ENCODE measurements around the gene SLC35B2. TPM values are rescaled to one million over a fixed set of nuclear protein-coding genes. Genes with fewer than 3 reads are reported as not detected.
"Not testable (repeated sequence)": the region's sequence is repeated elsewhere in the genome, so short reads cannot be mapped to it uniquely, and the experiment has no call there.

Gene SLC35B2
- total and polyA plus RNA-seq, 4 donors = 18.9 to 27.0 (median 21.1) TPM

DNA sequence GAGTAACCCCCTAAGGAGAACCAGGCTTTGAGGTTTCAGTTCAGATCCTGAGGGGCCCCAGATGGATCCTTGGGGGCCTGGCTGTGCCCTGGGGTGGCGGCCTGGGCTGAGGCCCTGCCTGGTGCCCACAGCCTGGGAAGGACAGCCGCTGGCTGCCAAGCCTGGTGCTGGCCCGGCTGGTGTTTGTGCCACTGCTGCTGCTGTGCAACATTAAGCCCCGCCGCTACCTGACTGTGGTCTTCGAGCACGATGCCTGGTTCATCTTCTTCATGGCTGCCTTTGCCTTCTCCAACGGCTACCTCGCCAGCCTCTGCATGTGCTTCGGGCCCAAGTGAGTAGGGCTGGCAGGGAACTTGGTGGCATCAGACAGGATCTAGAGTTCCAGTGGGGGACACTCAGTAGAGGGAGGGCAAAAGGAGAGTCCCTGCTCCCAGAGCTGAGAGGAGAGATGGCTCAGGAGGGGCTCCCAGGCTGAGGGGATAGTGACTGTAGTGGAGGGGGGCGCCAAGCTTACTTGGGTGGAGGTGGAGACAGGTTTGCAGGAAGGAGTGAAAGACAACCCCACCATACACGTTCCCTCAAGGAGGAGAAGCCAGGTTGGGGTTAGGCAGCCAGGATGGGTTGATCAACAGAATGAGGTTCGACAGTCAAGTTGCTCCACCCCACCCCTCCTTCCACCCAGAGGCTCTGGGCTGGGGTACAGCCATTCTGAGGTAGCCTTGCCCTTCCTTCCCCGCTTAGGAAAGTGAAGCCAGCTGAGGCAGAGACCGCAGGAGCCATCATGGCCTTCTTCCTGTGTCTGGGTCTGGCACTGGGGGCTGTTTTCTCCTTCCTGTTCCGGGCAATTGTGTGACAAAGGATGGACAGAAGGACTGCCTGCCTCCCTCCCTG lies 24.4 kb downstream of the SLC35B2 start:
- DNase-seq (ENCODE audit: low spot score) = no peak
- TF ChIP-seq EGR1 (IDR thresholded peaks at IDR 0.05; ENCODE audit: low read depth in 2 of 2) = no peak
- Histone ChIP-seq H3K9ac (ENCODE audit: low read depth in 1 of 2, low read length in 2 of 2) (no peak overlapping the region), H3K4me1 (ENCODE audit: control insufficient read depth in 4 of 4, insufficient read depth in 4 of 4, low read length in 3 of 4) (peaks cover 30 to 81% (median 67%) of the 10 kb centered on the region in 4 donors), H3K4me3 (ENCODE audit: low read depth in 1 of 3, low read length in 3 of 3) (no peak overlapping the region), H3K27ac (ENCODE audit: low read depth in 1 of 2, low read length in 2 of 2) (peak overlapping the region; percentile 97 to 99), H3K9me3 (ENCODE audit: control insufficient read depth in 4 of 4, low read length in 3 of 4) (no peaks in the 10 kb centered on the region), H3K27me3 (ENCODE audit: control insufficient read depth in 4 of 4, insufficient read depth in 4 of 4, low read length in 3 of 4) (no peaks in the 10 kb centered on the region), H3K36me3 (ENCODE audit: control insufficient read depth in 4 of 4, insufficient read depth in 3 of 4, low read depth in 1 of 4, low read length in 3 of 4) (peaks cover 0 to 4% (median 2%) of the 10 kb centered on the region in 4 donors)
- WGBS = 84% methylated on average over 16 of the region's 16 CpGs

DNA sequence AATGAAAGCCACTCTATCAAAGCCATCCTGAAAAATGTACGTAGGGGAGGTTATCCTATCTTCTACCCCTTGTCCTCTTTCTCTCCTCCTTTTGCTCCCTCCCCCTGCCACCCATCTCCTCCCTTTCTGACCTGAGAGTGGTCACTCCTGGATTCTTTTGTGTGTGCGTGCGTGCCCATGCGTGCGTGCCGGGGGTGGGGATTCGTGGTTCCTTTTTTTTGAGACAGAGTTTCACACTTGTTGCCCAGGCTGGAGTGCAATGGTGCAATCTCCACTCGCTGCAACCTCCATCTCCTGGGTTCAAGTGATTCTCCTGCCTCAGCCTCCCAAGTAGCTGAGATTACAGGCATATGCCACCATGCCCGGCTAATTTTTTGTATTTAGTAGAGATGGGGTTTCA lies 25.9 kb downstream of the SLC35B2 start:
- not testable (repeated sequence) for H3K36me3 ChIP-seq (ENCODE audit: control insufficient read depth in 4 of 4, insufficient read depth in 3 of 4, low read depth in 1 of 4, low read length in 3 of 4)
- H3K4me1 ChIP-seq (ENCODE audit: control insufficient read depth in 4 of 4, insufficient read depth in 4 of 4, low read length in 3 of 4) = peaks cover 41 to 90% (median 79%) of the 10 kb centered on the region in 4 donors

DNA sequence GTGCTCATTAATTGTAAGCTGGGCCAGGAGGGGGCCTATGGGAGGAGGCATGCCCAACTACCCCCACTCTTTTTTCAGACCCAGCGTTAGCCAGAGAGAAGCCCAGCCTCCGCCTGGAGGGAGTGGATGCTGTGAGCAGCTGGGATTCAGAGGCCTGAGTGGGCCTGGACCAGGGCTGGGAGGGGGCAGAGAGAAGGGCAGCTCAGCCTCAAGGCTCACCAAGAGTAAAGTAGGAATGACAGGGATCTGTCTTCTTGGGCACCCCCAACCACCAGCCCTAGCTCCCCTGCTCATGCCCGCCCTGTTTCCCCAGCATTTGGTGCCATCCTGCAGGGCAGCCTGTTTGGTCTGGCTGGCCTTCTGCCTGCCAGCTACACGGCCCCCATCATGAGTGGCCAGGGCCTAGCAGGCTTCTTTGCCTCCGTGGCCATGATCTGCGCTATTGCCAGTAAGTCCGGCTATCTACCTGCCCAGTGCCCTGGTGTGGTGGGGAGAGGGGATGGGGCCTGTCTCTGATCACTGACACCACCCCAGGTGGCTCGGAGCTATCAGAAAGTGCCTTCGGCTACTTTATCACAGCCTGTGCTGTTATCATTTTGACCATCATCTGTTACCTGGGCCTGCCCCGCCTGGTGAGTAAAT lies 27.2 kb downstream of the SLC35B2 start:
- H3K27me3 ChIP-seq (ENCODE audit: control insufficient read depth in 4 of 4, insufficient read depth in 4 of 4, low read length in 3 of 4) = no peaks in the 10 kb centered on the region
- TF ChIP-seq, protein P1, sequence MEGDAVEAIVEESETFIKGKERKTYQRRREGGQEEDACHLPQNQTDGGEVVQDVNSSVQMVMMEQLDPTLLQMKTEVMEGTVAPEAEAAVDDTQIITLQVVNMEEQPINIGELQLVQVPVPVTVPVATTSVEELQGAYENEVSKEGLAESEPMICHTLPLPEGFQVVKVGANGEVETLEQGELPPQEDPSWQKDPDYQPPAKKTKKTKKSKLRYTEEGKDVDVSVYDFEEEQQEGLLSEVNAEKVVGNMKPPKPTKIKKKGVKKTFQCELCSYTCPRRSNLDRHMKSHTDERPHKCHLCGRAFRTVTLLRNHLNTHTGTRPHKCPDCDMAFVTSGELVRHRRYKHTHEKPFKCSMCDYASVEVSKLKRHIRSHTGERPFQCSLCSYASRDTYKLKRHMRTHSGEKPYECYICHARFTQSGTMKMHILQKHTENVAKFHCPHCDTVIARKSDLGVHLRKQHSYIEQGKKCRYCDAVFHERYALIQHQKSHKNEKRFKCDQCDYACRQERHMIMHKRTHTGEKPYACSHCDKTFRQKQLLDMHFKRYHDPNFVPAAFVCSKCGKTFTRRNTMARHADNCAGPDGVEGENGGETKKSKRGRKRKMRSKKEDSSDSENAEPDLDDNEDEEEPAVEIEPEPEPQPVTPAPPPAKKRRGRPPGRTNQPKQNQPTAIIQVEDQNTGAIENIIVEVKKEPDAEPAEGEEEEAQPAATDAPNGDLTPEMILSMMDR (IDR thresholded peaks at IDR 0.05; ENCODE audit: low read depth, low read length, missing input control) = no peak
- TF ChIP-seq HNF4A (conservative IDR thresholded peaks at IDR 0.05) = no peak
- no peak for TF ChIP-seq NR2F2 (IDR thresholded peaks at IDR 0.05)
- TF ChIP-seq TAF1 (conservative IDR thresholded peaks at IDR 0.05) = no peak
- TF ChIP-seq EGR1 (IDR thresholded peaks at IDR 0.05; ENCODE audit: low read depth in 2 of 2) = no peak
- TF ChIP-seq, protein P2, sequence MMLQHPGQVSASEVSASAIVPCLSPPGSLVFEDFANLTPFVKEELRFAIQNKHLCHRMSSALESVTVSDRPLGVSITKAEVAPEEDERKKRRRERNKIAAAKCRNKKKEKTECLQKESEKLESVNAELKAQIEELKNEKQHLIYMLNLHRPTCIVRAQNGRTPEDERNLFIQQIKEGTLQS (IDR thresholded peaks at IDR 0.05) = no peak
- no peak for TF ChIP-seq GABPA (IDR thresholded peaks at IDR 0.05 in 1 of 2, conservative IDR thresholded peaks at IDR 0.05 in 1 of 2)
- TF ChIP-seq SP1 (IDR thresholded peaks at IDR 0.05) = no peak
- TF ChIP-seq FOXA2 (IDR thresholded peaks at IDR 0.05) = no peak
- no peak for TF ChIP-seq JUND (IDR thresholded peaks at IDR 0.05)
- TF ChIP-seq RAD21 (IDR thresholded peaks at IDR 0.05) = no peak
- TF ChIP-seq, protein P3, sequence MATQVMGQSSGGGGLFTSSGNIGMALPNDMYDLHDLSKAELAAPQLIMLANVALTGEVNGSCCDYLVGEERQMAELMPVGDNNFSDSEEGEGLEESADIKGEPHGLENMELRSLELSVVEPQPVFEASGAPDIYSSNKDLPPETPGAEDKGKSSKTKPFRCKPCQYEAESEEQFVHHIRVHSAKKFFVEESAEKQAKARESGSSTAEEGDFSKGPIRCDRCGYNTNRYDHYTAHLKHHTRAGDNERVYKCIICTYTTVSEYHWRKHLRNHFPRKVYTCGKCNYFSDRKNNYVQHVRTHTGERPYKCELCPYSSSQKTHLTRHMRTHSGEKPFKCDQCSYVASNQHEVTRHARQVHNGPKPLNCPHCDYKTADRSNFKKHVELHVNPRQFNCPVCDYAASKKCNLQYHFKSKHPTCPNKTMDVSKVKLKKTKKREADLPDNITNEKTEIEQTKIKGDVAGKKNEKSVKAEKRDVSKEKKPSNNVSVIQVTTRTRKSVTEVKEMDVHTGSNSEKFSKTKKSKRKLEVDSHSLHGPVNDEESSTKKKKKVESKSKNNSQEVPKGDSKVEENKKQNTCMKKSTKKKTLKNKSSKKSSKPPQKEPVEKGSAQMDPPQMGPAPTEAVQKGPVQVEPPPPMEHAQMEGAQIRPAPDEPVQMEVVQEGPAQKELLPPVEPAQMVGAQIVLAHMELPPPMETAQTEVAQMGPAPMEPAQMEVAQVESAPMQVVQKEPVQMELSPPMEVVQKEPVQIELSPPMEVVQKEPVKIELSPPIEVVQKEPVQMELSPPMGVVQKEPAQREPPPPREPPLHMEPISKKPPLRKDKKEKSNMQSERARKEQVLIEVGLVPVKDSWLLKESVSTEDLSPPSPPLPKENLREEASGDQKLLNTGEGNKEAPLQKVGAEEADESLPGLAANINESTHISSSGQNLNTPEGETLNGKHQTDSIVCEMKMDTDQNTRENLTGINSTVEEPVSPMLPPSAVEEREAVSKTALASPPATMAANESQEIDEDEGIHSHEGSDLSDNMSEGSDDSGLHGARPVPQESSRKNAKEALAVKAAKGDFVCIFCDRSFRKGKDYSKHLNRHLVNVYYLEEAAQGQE (IDR thresholded peaks at IDR 0.05) = no peak
- TF ChIP-seq YY1 (IDR thresholded peaks at IDR 0.05) = no peak
- H3K9me3 ChIP-seq (ENCODE audit: control insufficient read depth in 4 of 4, low read length in 3 of 4) = no peaks in the 10 kb centered on the region
- H3K4me3 ChIP-seq (ENCODE audit: low read depth in 1 of 3, low read length in 3 of 3) = no peak overlapping the region
- peaks cover 0 to 4% (median 2%) of the 10 kb centered on the region in 4 donors for H3K36me3 ChIP-seq (ENCODE audit: control insufficient read depth in 4 of 4, insufficient read depth in 3 of 4, low read depth in 1 of 4, low read length in 3 of 4)
- 93% methylated on average over 10 of the region's 10 CpGs for WGBS
- DNase-seq (ENCODE audit: low spot score) = no peak
- peak overlapping the region; percentile 69 to 75 for H3K27ac ChIP-seq (ENCODE audit: low read depth in 1 of 2, low read length in 2 of 2)
- peak overlapping the region in 1 of 2 donors; percentile 10 for H3K9ac ChIP-seq (ENCODE audit: low read depth in 1 of 2, low read length in 2 of 2)
- peaks cover 44 to 92% (median 81%) of the 10 kb centered on the region in 4 donors for H3K4me1 ChIP-seq (ENCODE audit: control insufficient read depth in 4 of 4, insufficient read depth in 4 of 4, low read length in 3 of 4)

More for the DNA sequence above, 25.9 kb downstream of the SLC35B2 start:
- not testable (repeated sequence) for H3K27me3 ChIP-seq (ENCODE audit: control insufficient read depth in 4 of 4, insufficient read depth in 4 of 4, low read length in 3 of 4); H3K9ac ChIP-seq (ENCODE audit: low read depth in 1 of 2, low read length in 2 of 2); DNase-seq (ENCODE audit: low spot score); H3K9me3 ChIP-seq (ENCODE audit: control insufficient read depth in 4 of 4, low read length in 3 of 4); H3K4me3 ChIP-seq (ENCODE audit: low read depth in 1 of 3, low read length in 3 of 3); H3K27ac ChIP-seq (ENCODE audit: low read depth in 1 of 2, low read length in 2 of 2)
- WGBS = 92% methylated on average over 9 of the region's 9 CpGs
